Activated CD4-positive, alpha-beta T cell treated with anti-CD3 and anti-CD28 coated beads, Interleukin-2, amount 50 U/mL, for 24 hours (primary cell): ENCODE data around the gene PIK3R1.

Experiments
- DNase-seq, 2 donors: peaks; one replicate each; pipeline ENCODE4 v3.0.0-alpha.2; 2020; ENCODE audit warnings: low read depth in 1 of 2, low spot score in 1 of 2

The PIK3R1 gene

GRCh38 chr5:68320413-68320986 is 104.9 kb downstream of the PIK3R1 start:
- DNase-seq, result no peak

GRCh38 chr5:68325065-68325580 is 109.6 kb downstream of the PIK3R1 start:
- DNase-seq, result no peak

- DNase-seq, result no peak
Measured at GRCh38 chr5:68329554-68330255, 114.1 kb downstream of the PIK3R1 start.

- DNase-seq, result no peak
Measured at GRCh38 chr5:68330574-68330973, 115.0 kb downstream of the PIK3R1 start.

GRCh38 chr5:68331192-68332079 is 115.9 kb downstream of the PIK3R1 start:
- no peak for DNase-seq

GRCh38 chr5:68332080-68332451 is 116.5 kb downstream of the PIK3R1 start:
- DNase-seq, result no peak

- DNase-seq, result no peak
Measured at GRCh38 chr5:68332556-68332955, 117.0 kb downstream of the PIK3R1 start.

GRCh38 chr5:68333649-68334552 is 118.3 kb downstream of the PIK3R1 start:
- DNase-seq, result no peak

- no peak for DNase-seq
Measured at GRCh38 chr5:68334553-68334886, 119.0 kb downstream of the PIK3R1 start.

- DNase-seq, result no peak
Measured at GRCh38 chr5:68335075-68335474, 119.5 kb downstream of the PIK3R1 start.

GRCh38 chr5:68336200-68336599 is 120.6 kb downstream of the PIK3R1 start:
- DNase-seq, result no peak

GRCh38 chr5:68337235-68337634 is 121.7 kb downstream of the PIK3R1 start:
- DNase-seq, result no peak

GRCh38 chr5:68339921-68340321 is 124.4 kb downstream of the PIK3R1 start:
- DNase-seq, result no peak

- no peak for DNase-seq
Measured at GRCh38 chr5:68341006-68341405, 125.5 kb downstream of the PIK3R1 start.

- DNase-seq, result no peak
Measured at GRCh38 chr5:68342693-68343092, 127.1 kb downstream of the PIK3R1 start.

GRCh38 chr5:68343421-68343826 is 127.9 kb downstream of the PIK3R1 start:
- peak in 1 of 2 donors; percentile 25 for DNase-seq

GRCh38 chr5:68344447-68345111 is 129.0 kb downstream of the PIK3R1 start:
- DNase-seq, result peak in 1 of 2 donors; percentile 22

- DNase-seq, result no peak
Measured at GRCh38 chr5:68345171-68345570, 129.6 kb downstream of the PIK3R1 start.

GRCh38 chr5:68345582-68345981 is 130.0 kb downstream of the PIK3R1 start:
- DNase-seq, result no peak

GRCh38 chr5:68347536-68347935 is 132.0 kb downstream of the PIK3R1 start:
- DNase-seq, result no peak
